ENCODE results near the gene TERT. TPM values are rescaled to one million over a fixed set of nuclear protein-coding genes. Genes with fewer than 3 reads are reported as not detected.

TERT gene
- total and polyA plus RNA-seq, 2 of the 13 experiments (the other 11 are each of a cell fraction or from before 2014, with no cell fraction given), result 4.3 to 5.9 TPM

DNA sequence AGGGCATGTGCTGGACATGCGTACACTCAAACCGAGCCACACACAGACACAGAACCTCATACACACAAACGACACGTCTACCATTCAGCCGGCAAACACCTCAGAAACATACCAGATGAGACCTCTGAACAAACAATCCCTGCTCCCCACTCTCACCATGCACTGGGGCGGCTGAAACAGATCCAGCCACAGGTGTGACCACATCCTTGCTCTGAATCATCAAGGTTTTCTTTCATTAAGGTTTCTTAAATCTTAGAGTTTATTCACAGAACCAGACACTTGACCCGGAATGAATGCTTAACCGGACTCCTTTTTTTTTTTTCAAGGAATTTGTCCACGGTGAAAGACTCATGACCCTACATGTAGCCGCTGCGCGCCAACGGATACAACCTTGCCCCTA, 26.2 kb downstream of the TERT start:
- no peak for ATAC-seq
- no peaks in the 10 kb centered on the region for H3K9me3 ChIP-seq (ENCODE audit: low read length)
- peaks cover 0 to 11% of the 10 kb centered on the region in 2 experiments; a peak in 1 of 5 replicates for H3K27me3 ChIP-seq (ENCODE audit: control insufficient read depth in 1 of 2, insufficient read depth in 2 of 2, low read length in 2 of 2)
- no peak overlapping the region for H3K27ac ChIP-seq (ENCODE audit: extremely low read length, insufficient read depth, low read length)
- BruUV-seq (replicated peaks), result no TSS peak
- no peak overlapping the region for H3K4me2 ChIP-seq (ENCODE audit: low read depth, low read length)
- TF ChIP-seq ZFP36L1 (CRISPR knock-in tag; IDR thresholded peaks at IDR 0.05), result no peak
- no peak for TF ChIP-seq MIXL1 (CRISPR knock-in tag; IDR thresholded peaks at IDR 0.05)
- no peak for TF ChIP-seq PRPF4 (IDR thresholded peaks at IDR 0.05; ENCODE audit: low read depth, low read length, poor library complexity, severe bottlenecking)
- TF ChIP-seq ZNF33B (CRISPR knock-in tag; IDR thresholded peaks at IDR 0.05), result no peak
- no peak for TF ChIP-seq PCBP2 (optimal IDR thresholded peaks at IDR 0.05; ENCODE audit: low read depth, low read length, poor library complexity, severe bottlenecking)
- TF ChIP-seq MTF1 (CRISPR knock-in tag; IDR thresholded peaks at IDR 0.05), result no peak
- TF ChIP-seq, protein P1, sequence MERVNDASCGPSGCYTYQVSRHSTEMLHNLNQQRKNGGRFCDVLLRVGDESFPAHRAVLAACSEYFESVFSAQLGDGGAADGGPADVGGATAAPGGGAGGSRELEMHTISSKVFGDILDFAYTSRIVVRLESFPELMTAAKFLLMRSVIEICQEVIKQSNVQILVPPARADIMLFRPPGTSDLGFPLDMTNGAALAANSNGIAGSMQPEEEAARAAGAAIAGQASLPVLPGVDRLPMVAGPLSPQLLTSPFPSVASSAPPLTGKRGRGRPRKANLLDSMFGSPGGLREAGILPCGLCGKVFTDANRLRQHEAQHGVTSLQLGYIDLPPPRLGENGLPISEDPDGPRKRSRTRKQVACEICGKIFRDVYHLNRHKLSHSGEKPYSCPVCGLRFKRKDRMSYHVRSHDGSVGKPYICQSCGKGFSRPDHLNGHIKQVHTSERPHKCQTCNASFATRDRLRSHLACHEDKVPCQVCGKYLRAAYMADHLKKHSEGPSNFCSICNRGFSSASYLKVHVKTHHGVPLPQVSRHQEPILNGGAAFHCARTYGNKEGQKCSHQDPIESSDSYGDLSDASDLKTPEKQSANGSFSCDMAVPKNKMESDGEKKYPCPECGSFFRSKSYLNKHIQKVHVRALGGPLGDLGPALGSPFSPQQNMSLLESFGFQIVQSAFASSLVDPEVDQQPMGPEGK (CRISPR knock-in tag; IDR thresholded peaks at IDR 0.05), result no peak
- TF ChIP-seq ZNF790 (CRISPR knock-in tag; IDR thresholded peaks at IDR 0.05; ENCODE audit: borderline replicate concordance), result no peak
- TF ChIP-seq BCL6 (CRISPR knock-in tag; IDR thresholded peaks at IDR 0.05), result no peak
- no peak for TF ChIP-seq ZFX (CRISPR knock-in tag; IDR thresholded peaks at IDR 0.05; ENCODE audit: low read depth)
- TF ChIP-seq ZNF543 (CRISPR knock-in tag; IDR thresholded peaks at IDR 0.05), result no peak
- TF ChIP-seq SNRNP70 (IDR thresholded peaks at IDR 0.05; ENCODE audit: low read depth, low read length), result no peak
- TF ChIP-seq, protein P2, sequence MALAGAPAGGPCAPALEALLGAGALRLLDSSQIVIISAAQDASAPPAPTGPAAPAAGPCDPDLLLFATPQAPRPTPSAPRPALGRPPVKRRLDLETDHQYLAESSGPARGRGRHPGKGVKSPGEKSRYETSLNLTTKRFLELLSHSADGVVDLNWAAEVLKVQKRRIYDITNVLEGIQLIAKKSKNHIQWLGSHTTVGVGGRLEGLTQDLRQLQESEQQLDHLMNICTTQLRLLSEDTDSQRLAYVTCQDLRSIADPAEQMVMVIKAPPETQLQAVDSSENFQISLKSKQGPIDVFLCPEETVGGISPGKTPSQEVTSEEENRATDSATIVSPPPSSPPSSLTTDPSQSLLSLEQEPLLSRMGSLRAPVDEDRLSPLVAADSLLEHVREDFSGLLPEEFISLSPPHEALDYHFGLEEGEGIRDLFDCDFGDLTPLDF (CRISPR knock-in tag; IDR thresholded peaks at IDR 0.05), result no peak
- no peak for TF ChIP-seq MAZ (IDR thresholded peaks at IDR 0.05; ENCODE audit: borderline replicate concordance, low read depth, low read length)
- TF ChIP-seq MAZ (CRISPR knock-in tag; IDR thresholded peaks at IDR 0.05; ENCODE audit: low read depth), result no peak
- no peak for TF ChIP-seq ZNF230 (CRISPR knock-in tag; IDR thresholded peaks at IDR 0.05)
- no peak for TF ChIP-seq TOE1 (CRISPR knock-in tag; IDR thresholded peaks at IDR 0.05)
- no peak for TF ChIP-seq GZF1 (CRISPR knock-in tag; IDR thresholded peaks at IDR 0.05)
- TF ChIP-seq ZNF576 (CRISPR knock-in tag; IDR thresholded peaks at IDR 0.05), result no peak
- TF ChIP-seq RBAK (CRISPR knock-in tag; IDR thresholded peaks at IDR 0.05), result no peak
- H3K4me3 ChIP-seq (replicated peaks in 1 of 3; ENCODE audit: insufficient read depth in 1 of 3, low read depth in 2 of 3, low read length in 3 of 3), result no peak overlapping the region
- DNase-seq (ENCODE audit: low spot score), result no peak
- no peaks in the 10 kb centered on the region for H4K20me1 ChIP-seq (ENCODE audit: insufficient read depth, low read length)
- peaks cover 0 to 2% of the 10 kb centered on the region in 2 experiments; a peak in 1 of 5 replicates for H3K36me3 ChIP-seq (replicated peaks in 1 of 2; ENCODE audit: control insufficient read depth in 1 of 2, insufficient read depth in 2 of 2, low read length in 2 of 2)
- intact Hi-C loops (cut with micrococcal nuclease; ENCODE audit: unreplicated experiment) (no loop called here), in situ Hi-C loops (cut with HindIII; ENCODE audit: extremely low pct_ligation_motif_present, low pct_unique_long_range_greater_than_20kb) (no loop called here)
- no peak overlapping the region for H2AFZ ChIP-seq (ENCODE audit: low read length)
- H3K9ac ChIP-seq (ENCODE audit: insufficient read depth, low read depth, low read length), result no peak overlapping the region
- FAIRE-seq, result no peak
- no peaks in the 10 kb centered on the region for H3K4me1 ChIP-seq (ENCODE audit: insufficient read depth, low read length)
- CTCF ChIA-PET (ENCODE audit: low intra/inter-chr PET ratio, low total read pairs), result no interaction called here
- 78% methylated on average over 9 of the region's 13 CpGs for whole genome bisulfite sequencing (ENCODE audit: low lambda C conversion rate)
- H3K79me2 ChIP-seq (ENCODE audit: insufficient read depth, low read length), result no peaks in the 10 kb centered on the region
- POLR2A ChIA-PET, result no interaction called here

Data from HepG2 (cell line).